Measurements from ENCODE around the gene PAMR1. TPM values are rescaled to one million over a fixed set of nuclear protein-coding genes. Genes with fewer than 3 reads are reported as not detected.

Gene PAMR1
- total RNA-seq, 4 donors from 2014 or later: 12.7 to 20.8 (median 17.8) TPM

DNA sequence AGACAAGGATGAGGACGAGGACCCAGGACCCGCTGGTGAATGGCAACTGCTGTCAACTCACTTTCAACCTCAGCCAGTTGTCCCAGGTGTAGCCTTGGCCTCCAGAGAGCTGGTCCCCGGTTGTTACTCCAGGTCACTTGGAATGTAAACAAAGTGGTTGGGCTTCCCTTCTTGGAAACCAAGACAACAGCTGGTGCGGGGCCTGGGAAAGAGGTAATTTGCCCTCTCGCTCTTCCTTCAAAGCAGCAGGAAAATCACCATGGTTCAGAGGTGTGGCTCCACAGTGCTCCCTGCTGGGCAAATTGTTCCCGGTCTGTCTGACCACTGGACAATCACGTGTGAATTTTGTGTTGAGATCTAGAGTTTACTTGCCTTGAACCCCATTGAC is 121.0 kb downstream of the PAMR1 start:
- TF ChIP-seq, protein P1, sequence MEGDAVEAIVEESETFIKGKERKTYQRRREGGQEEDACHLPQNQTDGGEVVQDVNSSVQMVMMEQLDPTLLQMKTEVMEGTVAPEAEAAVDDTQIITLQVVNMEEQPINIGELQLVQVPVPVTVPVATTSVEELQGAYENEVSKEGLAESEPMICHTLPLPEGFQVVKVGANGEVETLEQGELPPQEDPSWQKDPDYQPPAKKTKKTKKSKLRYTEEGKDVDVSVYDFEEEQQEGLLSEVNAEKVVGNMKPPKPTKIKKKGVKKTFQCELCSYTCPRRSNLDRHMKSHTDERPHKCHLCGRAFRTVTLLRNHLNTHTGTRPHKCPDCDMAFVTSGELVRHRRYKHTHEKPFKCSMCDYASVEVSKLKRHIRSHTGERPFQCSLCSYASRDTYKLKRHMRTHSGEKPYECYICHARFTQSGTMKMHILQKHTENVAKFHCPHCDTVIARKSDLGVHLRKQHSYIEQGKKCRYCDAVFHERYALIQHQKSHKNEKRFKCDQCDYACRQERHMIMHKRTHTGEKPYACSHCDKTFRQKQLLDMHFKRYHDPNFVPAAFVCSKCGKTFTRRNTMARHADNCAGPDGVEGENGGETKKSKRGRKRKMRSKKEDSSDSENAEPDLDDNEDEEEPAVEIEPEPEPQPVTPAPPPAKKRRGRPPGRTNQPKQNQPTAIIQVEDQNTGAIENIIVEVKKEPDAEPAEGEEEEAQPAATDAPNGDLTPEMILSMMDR (IDR thresholded peaks at IDR 0.05): no peak
- TF ChIP-seq POLR2A (IDR thresholded peaks at IDR 0.05): no peak
- H3K4me3 ChIP-seq (ENCODE audit: low read depth, poor library complexity, severe bottlenecking): no peak overlapping the region
- WGBS, 2 donors: 66 to 70% methylated on average over 7 of the region's 7 CpGs
- intact Hi-C loops (cut with DNase I; ENCODE audit: low total_unique reads): no loop called here
- DNase-seq (ENCODE audit: low spot score in 2 of 2): no peak

DNA sequence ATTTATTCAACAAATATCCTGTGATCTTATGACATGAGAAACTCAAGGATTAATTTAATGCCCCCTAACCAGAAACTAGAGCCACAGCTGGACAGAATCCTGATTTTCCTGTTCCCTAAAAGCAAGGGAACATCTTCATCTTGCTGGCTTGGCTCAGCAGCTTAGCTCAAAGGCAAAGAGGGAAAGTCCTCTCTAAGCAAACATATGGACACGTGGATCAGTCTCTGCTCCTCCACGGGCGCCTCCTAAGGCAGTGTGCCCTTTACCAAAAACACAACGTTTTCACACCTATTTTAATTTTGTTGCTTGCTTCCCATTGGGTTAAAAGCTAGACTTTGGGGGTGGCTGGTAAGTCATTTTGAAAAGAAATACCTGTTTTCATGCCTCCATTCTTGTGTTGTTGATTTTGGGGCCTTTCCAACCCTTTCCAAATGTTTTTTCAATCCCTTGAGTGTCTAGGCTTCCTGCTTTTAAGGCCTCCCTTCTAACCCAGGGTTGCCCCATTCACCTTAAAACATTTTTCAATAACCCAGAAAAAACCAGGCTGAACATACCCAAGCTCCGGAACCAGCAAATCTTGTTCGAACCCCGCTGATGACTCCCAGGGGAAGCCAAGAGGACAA is 121.5 kb downstream of the PAMR1 start:
- DNase-seq (ENCODE audit: low spot score in 2 of 2): no peak
- intact Hi-C loops (cut with DNase I; ENCODE audit: low total_unique reads): no loop called here
- no peak for TF ChIP-seq POLR2A (IDR thresholded peaks at IDR 0.05)
- TF ChIP-seq, protein P1 (IDR thresholded peaks at IDR 0.05): no peak
- H3K4me3 ChIP-seq (ENCODE audit: low read depth, poor library complexity, severe bottlenecking): no peak overlapping the region
- 66 to 83% methylated on average over 7 of the region's 7 CpGs for WGBS, 2 donors

DNA sequence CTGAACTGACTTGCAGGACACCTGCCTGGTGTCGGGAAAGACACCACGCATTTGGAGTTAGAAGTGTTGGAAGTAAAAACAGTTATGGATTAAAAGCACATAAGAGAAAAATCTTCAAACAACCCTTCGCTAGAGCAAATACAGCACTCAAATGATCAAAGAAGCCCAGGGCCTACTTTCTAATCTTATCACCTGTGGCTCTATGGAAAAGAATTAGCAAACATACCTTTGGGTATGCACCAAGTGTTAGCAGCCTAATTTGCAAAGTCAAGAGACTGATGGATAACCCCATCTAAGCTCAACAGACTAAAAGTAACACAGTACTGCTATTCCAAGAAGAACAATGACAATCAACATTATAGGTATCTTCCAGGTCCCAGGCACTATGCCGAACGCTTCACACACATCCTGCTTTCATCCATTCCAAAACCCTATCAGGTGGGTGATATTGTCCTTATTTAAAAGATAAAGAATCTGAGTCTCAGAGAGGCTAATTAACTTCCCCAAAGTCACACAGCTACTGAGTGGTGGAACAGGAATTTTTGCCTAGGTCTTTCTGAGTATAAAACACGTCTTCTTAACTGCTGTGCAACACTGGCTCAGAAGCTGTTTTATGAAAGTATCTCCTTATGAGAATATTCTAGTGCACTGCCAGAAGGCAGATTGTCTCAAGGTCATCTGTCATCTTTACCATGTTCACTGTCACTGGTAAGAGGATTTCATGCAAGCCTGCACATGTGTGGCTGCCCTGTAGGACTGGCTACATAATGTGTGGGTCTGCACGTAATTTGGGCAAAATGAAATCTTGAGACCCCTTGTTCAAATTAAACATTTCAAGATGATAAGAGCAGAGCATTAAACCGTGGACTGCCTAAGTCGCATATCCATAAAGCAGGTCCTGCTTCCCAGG is 122.4 kb downstream of the PAMR1 start:
- H3K4me3 ChIP-seq (ENCODE audit: low read depth, poor library complexity, severe bottlenecking): no peak overlapping the region
- TF ChIP-seq, protein P1 (IDR thresholded peaks at IDR 0.05): no peak
- no peak for TF ChIP-seq POLR2A (IDR thresholded peaks at IDR 0.05)
- DNase-seq (ENCODE audit: low spot score in 2 of 2): no peak
- intact Hi-C loops (cut with DNase I; ENCODE audit: low total_unique reads): no loop called here
- WGBS, 2 donors: 89 to 91% methylated on average over 9 of the region's 9 CpGs

DNA sequence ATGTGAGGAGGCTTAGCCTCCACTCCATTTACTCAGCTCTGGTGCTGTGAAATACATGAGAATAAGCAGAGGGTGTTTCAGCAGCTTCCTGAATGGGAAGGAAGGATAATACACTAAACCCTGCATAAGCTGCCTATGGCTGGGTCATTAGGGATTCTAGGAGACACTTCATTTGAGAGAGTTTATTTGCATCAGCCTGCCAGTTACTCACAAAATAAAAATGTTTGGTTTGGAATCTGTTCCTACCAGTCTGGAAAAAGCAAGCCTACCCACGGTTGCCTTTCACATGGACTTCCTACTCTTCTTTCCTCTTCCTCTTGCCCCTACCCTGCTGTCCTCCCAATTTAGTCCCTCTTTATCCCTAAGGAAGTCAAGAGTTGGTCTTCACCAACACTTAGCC is 126.5 kb downstream of the PAMR1 start:
- H3K4me3 ChIP-seq (ENCODE audit: low read depth, poor library complexity, severe bottlenecking): no peak overlapping the region
- intact Hi-C loops (cut with DNase I; ENCODE audit: low total_unique reads): loop anchor here (10.0 kb wide), 1 partner anchor 464 kb away; no protein-coding TSS in a partner anchor
- TF ChIP-seq POLR2A (IDR thresholded peaks at IDR 0.05): no peak
- TF ChIP-seq, protein P1 (IDR thresholded peaks at IDR 0.05): no peak
- WGBS, 2 donors: 55 to 74% methylated on average over 1 of the region's 1 CpG
- no peak for DNase-seq (ENCODE audit: low spot score in 2 of 2)

DNA sequence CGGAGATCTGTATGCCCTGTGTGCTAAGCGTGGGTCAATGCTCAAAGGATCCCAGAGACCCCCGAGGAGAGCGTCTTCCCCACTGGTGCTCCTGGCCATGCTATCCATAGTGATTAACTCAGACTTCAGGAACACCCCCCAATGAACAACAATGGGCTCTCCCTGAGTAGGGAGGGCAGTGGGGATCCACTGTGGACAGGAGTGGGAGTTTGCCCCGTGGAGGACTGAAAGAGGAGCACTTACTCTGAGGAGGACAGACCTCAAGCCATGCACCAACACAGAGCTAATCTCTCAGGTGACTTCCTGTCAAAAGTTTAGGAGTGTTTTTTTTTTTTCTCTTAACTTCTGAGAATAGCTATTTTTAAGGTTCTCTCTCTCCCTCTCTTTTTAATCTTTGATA is 130.5 kb downstream of the PAMR1 start:
- no peak for TF ChIP-seq POLR2A (IDR thresholded peaks at IDR 0.05)
- TF ChIP-seq, protein P1 (IDR thresholded peaks at IDR 0.05): no peak
- intact Hi-C loops (cut with DNase I; ENCODE audit: low total_unique reads): loop anchor here (5.0 to 10.0 kb wide), 2 partner anchors 398 to 460 kb away; no protein-coding TSS in a partner anchor
- DNase-seq (ENCODE audit: low spot score in 2 of 2): no peak
- 90 to 94% methylated on average over 5 of the region's 5 CpGs for WGBS, 2 donors
- no peak overlapping the region for H3K4me3 ChIP-seq (ENCODE audit: low read depth, poor library complexity, severe bottlenecking)

All from lower leg skin (tissue), 4 donors.